ENCODE measurements around the gene HLF. TPM values are rescaled to one million over a fixed set of nuclear protein-coding genes. Genes with fewer than 3 reads are reported as not detected.

Gene HLF
- total RNA-seq, 3 donors from 2014 or later, result 0.98 to 1.6 (median 1.0) TPM

DNA sequence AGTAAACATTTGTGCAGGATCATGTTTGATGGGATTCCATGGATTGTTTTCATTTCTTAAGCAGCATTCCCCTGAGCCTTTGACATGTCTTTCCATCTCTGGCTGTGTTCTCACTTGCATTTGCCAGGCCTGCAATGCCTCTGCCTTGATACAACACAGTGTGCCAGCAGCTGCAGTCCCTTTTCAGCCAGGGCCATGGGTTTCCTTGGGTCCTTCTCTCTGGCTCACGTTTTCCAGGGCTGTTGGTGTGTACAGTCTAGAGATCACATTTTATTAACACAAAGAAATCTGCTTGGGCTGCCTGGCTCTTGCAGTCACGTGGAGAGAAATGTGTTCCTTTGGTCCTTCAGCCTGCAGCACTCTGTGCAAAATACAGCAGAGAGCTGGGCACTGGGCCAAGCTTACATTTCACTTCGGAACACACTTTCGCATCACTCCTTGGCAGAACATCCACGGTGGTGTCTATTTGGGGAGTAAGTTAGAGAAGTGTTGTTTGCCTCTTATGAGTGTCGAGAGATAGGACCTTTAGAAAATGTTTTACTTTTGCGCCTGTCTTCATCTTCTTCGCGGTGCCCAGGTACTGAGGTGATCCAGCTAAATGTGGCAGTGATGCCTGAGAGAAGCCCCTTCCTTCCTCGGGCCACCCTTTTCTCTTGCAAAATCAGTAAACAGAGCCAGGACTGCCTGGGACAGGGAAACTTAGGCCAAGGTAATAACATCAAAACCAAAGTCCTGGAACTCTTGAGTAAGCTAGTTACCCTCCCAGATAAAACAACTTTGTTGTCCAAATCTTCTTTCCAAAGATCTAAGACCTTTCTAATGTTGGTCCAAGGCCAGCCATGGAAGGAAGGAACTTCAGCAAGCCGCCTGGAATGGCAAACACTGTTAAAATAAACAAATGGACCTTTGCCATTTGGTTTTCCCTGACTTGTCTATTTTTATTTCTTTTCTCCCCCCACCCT lies 20.9 kb downstream of the HLF start:
- H3K4me3 Mint-ChIP-seq, result no peak overlapping the region
- H3K36me3 Mint-ChIP-seq (ENCODE audit: insufficient read depth), result no peaks in the 10 kb centered on the region
- H3K9me3 Mint-ChIP-seq, result no peaks in the 10 kb centered on the region
- ATAC-seq, result no peak
- H3K27me3 Mint-ChIP-seq (ENCODE audit: low read depth), result no peaks in the 10 kb centered on the region
- DNase-seq, result no peak
- peaks cover 12% of the 10 kb centered on the region for H3K4me1 Mint-ChIP-seq (ENCODE audit: low read depth)

DNA sequence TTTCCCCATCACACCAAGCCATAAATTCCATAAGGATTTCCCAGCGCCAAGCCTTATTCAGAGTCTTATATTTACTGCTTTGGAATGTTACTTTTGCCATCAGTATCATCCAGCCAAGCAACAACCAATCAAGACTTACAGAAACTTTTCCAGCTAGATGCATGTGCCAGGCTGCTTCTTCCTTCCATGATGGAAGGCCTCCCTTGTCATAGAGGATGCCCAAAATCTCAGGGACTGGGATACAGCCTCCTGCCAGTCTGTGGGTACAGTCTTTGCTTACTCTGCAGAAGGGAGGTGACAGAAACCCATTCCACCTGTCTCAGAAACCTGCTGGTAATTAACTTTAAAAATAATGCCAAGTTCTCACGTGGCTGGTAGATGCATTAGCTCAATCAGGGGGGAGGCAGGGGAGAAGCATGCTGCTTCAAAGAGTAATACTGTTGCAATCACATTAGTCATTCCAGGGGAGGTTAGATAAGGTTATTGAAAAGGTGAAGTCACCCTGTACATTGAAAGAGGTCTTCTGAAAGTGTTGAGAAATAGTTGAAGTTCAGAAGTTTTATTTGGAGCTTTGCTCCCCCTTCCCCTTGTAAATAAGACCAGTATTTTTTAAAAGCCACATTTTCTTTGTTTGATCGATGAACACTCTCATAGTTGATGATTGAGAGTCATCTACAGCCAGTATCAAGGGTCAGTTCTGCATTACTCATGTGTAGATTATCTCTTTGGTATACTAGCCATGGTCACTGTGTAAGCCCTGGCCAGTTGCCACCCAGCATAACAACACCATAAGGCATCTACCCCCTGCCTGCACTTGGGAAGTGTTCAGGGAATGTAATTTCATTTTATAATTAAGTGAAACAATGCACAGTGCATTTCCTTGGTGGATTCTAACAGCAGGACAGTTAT lies 22.2 kb downstream of the HLF start:
- no peak for ATAC-seq
- no peak overlapping the region for H3K4me3 Mint-ChIP-seq
- H3K9me3 Mint-ChIP-seq, result no peaks in the 10 kb centered on the region

DNA sequence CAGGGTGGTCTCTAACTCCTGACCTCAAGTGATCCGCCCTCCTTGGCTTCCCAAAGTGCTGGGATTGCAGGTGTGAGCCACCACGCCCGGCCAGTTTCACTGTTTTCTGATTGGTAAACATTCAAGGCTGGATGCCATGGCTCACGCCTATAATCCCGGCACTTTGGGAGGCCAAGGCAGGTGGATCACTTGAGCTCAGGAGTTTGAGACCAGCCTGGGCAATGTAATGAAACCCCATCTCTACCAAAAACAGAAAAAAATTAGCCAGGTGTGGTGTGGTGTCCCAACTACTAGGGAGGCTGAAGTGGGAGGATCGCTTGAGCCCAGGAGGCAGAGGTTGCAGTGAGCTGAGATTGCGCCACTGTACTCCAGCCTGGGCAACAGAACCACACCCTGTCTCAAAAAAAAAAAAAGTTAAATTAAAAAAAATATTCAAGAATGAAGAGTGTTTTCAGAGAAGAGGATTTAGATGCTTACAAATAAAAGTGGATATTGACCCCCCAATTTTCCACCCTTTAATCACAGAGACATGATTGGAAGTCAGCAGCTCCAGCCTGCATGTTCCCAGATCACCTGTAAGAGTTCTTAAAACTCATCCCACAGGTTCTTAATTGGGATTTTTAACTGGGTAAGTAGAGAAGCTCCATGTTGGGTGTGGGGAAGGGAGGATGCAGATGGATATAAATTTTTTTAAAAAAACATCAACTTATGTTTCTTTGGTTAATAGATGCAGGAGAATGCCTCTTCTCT lies 23.8 kb downstream of the HLF start:
- no peaks in the 10 kb centered on the region for H3K36me3 Mint-ChIP-seq (ENCODE audit: insufficient read depth)
- no peaks in the 10 kb centered on the region for H3K9me3 Mint-ChIP-seq
- DNase-seq, result no peak
- no peak for ATAC-seq
- H3K27me3 Mint-ChIP-seq (ENCODE audit: low read depth), result no peaks in the 10 kb centered on the region
- no peak overlapping the region for H3K4me3 Mint-ChIP-seq
- peaks cover 12% of the 10 kb centered on the region for H3K4me1 Mint-ChIP-seq (ENCODE audit: low read depth)

More for the DNA sequence above, 22.2 kb downstream of the HLF start:
- Mint-ChIP-seq H3K4me1 (ENCODE audit: low read depth) (peaks cover 12% of the 10 kb centered on the region), H3K36me3 (ENCODE audit: insufficient read depth) (no peaks in the 10 kb centered on the region), H3K27me3 (ENCODE audit: low read depth) (no peaks in the 10 kb centered on the region)
- no peak for DNase-seq

DNA sequence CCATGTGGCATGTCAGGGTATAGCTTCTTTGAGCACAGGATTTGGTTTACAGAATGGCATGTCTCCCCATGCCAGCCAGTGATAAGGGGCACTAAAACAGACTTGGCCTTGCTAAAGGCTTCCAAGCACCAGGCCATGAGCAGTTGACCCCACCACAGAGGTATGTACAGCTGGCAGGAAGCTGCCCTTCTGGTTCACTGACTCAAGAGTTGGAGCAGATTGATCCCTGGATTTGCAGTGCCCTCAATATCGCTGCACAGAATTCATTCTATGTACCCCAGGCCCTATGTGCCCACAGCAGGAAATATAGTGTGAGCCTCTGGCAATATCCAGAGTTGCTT lies 24.3 kb downstream of the HLF start:
- Mint-ChIP-seq H3K4me3 (no peak overlapping the region), H3K36me3 (ENCODE audit: insufficient read depth) (no peaks in the 10 kb centered on the region), H3K4me1 (ENCODE audit: low read depth) (peaks cover 9% of the 10 kb centered on the region), H3K27me3 (ENCODE audit: low read depth) (no peaks in the 10 kb centered on the region), H3K9me3 (no peaks in the 10 kb centered on the region)
- ATAC-seq (no peak), DNase-seq (no peak)

DNA sequence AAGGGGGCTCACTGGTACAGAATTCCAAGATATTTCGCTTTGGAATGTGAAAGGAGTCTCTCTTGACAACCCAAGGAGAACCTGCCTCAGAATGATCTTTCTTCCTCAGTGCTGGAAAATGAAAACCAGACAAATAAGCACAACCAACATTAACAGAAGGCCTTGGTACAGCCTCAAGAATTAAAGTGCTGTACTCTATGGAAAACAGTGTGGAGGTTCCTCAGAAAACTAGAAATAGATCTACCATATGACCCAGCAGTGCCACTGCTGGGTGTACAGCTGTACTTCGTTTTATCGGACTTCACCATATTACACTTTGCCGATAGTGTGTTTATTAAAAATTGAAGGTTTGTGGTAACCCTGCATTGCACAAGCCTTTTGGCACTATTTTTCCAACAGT lies 25.2 kb downstream of the HLF start:
- Mint-ChIP-seq H3K4me3 (no peak overlapping the region), H3K36me3 (ENCODE audit: insufficient read depth) (no peaks in the 10 kb centered on the region), H3K27me3 (ENCODE audit: low read depth) (no peaks in the 10 kb centered on the region), H3K9me3 (no peaks in the 10 kb centered on the region), H3K4me1 (ENCODE audit: low read depth) (peaks cover under 1% of the 10 kb centered on the region)
- DNase-seq (no peak), ATAC-seq (no peak)

DNA sequence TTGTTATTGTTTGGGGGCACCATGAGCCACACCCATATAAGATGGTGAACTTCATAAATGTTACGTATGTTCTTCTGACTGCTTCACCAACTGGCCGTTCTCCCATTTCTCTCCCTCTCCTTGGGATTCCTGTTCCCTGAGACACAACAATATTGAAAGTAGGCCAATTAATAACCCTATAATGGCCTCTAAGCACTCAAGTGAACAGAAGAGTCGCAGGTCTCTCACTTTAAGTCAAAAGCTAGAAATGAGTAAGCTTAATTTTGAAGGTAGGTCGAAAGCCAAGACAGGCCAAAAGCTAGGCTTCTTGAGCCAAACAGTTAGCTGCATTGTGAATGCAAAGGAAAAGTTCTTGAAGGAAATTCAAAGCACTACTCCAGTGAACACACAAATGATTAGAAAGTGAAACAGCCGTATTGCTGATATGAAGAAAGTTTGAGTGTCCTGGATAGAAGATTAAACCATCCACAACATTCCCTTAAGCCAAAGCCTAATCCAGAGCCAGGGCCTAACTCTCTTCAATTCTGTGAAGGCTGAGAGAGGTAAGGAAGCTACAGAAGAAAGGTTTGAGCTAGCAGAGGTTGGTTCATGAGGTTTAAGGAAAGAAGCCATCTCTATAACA lies 25.8 kb downstream of the HLF start:
- Mint-ChIP-seq H3K4me1 (ENCODE audit: low read depth) (no peaks in the 10 kb centered on the region), H3K27me3 (ENCODE audit: low read depth) (no peaks in the 10 kb centered on the region), H3K36me3 (ENCODE audit: insufficient read depth) (no peaks in the 10 kb centered on the region), H3K4me3 (no peak overlapping the region), H3K9me3 (no peaks in the 10 kb centered on the region)
- ATAC-seq (no peak), DNase-seq (no peak)

DNA sequence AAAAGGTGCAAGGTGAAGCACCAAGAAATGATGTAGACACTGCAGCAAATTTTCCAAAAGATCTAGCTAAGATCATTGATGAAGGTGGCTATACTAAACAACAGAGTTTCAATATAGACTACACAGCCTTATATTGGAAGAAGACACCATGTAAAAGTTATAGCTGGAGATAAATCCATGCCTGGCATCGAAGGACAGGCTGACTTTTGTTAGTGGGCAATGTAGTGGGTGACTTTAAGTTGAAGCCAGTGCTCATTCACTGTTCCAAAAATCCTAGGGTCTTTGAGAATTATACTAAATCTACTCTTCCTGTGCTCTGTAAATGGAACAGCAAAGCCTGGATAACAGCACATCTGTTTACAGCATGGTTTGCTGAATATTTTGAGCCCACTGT lies 26.4 kb downstream of the HLF start:
- Mint-ChIP-seq H3K27me3 (ENCODE audit: low read depth) (no peaks in the 10 kb centered on the region), H3K9me3 (no peaks in the 10 kb centered on the region), H3K4me3 (no peak overlapping the region), H3K36me3 (ENCODE audit: insufficient read depth) (no peaks in the 10 kb centered on the region), H3K4me1 (ENCODE audit: low read depth) (no peaks in the 10 kb centered on the region)
- DNase-seq, result no peak
- no peak for ATAC-seq

DNA sequence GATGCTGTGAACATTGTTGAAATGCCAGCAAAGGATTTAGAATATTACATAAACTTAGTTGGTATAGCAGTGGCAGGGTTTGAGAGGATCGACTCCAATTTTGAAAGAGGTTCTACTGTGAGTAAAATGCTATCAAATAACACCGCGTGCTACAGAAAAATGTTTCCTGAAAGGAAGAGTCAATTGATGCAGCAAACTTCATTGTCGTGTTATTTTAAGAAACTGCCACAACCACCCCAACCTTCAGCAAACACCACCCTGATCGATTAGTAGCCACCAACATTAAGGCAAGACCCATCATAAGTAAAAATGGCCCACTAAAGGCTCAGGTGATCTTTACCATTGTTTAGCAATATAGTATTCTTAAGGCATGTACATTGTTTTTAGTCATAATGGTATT lies 27.3 kb downstream of the HLF start:
- Mint-ChIP-seq H3K36me3 (ENCODE audit: insufficient read depth) (no peaks in the 10 kb centered on the region), H3K4me3 (no peak overlapping the region), H3K27me3 (ENCODE audit: low read depth) (no peaks in the 10 kb centered on the region), H3K4me1 (ENCODE audit: low read depth) (no peaks in the 10 kb centered on the region), H3K9me3 (no peaks in the 10 kb centered on the region)
- ATAC-seq, result no peak
- no peak for DNase-seq

DNA sequence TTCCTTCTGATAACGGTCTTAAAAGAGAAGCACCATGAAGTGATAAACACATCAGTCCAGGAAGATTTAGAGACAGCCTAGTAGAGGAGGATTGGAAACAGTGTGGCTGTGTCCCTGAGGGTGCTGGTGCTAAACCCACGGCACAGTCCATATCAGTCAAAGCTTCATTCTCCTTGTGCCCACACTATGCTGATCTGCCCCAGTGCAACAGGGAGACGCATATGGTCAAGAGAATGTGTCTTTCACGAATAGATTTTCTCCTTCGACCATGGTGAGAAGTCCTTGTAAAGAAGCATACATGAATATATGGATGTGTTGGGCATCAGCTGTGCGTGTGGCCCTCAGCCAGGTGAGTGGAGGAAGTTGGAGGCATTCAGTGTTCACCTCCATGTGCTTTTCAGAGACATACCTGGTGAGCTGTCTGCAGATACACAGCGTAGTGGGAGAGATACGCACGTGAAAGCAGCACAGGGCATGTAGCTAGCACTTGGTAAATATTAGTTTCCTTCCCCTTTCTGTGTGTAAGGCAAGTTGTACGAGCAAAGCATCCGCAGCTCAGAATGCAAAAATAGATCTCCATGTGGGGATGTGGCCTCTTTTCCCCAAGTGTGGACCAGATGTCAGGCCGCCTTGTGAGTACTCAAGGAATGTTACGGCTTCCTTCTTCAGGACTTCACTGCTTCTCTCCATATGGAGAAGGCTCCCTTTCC lies 29.4 kb downstream of the HLF start:
- DNase-seq (no peak), ATAC-seq (no peak)
- no peaks in the 10 kb centered on the region for H3K36me3 Mint-ChIP-seq (ENCODE audit: insufficient read depth)
- H3K4me1 Mint-ChIP-seq (ENCODE audit: low read depth), result no peaks in the 10 kb centered on the region
- H3K4me3 Mint-ChIP-seq, result no peak overlapping the region
- no peaks in the 10 kb centered on the region for H3K9me3 Mint-ChIP-seq
- no peaks in the 10 kb centered on the region for H3K27me3 Mint-ChIP-seq (ENCODE audit: low read depth)

DNA sequence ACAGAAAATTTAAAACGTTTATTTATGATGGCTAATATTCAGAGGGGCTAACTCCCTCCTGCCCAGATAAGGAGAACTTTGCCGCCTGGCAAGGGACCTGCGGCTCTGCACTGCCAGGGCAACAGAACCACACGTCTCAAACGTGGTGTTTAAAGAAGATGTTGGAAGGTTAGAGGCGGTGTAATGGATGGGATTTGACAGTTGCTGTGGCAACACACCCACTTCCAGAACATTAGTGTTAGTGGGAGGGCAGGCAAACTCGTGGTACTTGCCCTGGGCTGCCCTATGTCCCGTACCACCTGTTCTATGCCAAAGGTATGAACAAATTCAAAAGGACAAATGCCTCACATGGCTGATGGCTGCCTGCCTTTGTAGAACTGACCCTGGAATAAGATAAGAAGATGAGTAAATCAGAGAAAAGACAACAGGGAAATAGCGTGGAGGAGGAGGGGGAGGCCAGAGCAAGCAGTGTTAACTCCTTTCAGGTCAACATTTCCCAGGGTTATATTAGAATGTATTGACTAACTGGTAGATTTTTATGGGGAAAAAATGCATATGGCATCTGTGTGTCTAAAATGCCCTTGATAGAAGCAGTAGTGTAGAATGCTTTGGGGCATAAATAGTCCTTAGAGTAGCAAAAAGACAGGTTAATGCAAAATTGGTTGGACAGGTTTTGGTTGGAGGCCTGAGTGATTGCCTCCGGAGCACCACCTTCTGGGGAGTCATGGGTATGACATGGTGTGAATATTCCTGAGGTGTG lies 30.8 kb downstream of the HLF start:
- peak; percentile 45 for DNase-seq

DNA sequence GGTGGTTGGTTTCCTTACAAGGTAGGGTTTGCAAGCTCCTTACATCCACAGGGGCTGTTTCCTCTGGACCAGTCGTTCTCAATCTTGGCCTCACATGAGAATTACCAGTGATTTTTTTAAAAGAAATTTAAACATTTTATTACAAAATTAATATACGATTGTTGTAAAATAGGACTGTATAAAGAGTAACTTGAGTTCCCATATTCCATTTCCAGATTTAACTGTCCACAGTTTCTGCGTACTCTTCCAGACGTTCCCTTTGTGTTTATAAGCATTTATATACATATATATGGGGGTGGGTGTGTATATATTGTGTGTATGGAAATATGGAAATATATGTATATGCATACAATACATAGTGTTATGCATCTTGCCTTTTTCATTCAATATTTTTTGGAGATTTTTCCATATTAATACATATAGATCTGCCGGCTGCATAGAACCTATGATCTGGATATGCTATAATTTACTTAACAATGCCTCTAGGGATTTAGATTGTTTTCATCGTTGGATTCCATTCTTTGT lies 31.5 kb downstream of the HLF start:
- H3K36me3 Mint-ChIP-seq (ENCODE audit: insufficient read depth), result no peaks in the 10 kb centered on the region

More for the DNA sequence above, 30.8 kb downstream of the HLF start:
- peak; percentile 82 to 87 for ATAC-seq
- Mint-ChIP-seq H3K9me3 (no peaks in the 10 kb centered on the region), H3K27me3 (ENCODE audit: low read depth) (no peaks in the 10 kb centered on the region), H3K36me3 (ENCODE audit: insufficient read depth) (no peaks in the 10 kb centered on the region), H3K4me1 (ENCODE audit: low read depth) (no peaks in the 10 kb centered on the region), H3K4me3 (no peak overlapping the region)

DNA sequence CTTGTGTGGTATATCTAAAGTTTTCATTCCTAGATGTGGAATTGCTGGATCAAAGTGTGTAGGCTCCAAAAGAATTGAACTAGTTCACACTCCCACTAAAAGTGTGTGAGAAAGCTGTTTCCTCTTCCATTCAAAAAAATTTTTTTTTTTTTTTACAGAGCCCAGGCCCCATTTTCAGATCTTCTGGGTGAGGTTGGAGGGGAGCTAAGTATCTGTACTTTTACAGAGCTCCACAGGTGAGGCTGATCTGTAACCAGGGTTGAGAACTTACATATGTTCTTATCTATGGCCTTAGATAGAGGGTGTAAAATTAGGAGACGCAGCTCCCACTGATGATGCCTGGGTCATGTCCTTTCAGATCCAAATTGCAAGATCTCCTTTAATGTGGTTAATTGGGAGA lies 31.9 kb downstream of the HLF start:
- Mint-ChIP-seq H3K9me3 (no peaks in the 10 kb centered on the region), H3K27me3 (ENCODE audit: low read depth) (no peaks in the 10 kb centered on the region), H3K4me3 (no peak overlapping the region), H3K4me1 (ENCODE audit: low read depth) (no peaks in the 10 kb centered on the region), H3K36me3 (ENCODE audit: insufficient read depth) (no peaks in the 10 kb centered on the region)
- DNase-seq (no peak), ATAC-seq (no peak)

More for the DNA sequence above, 31.5 kb downstream of the HLF start:
- Mint-ChIP-seq H3K27me3 (ENCODE audit: low read depth) (no peaks in the 10 kb centered on the region), H3K4me3 (no peak overlapping the region), H3K4me1 (ENCODE audit: low read depth) (no peaks in the 10 kb centered on the region), H3K9me3 (no peaks in the 10 kb centered on the region)
- DNase-seq (no peak), ATAC-seq (no peak)

Measured in activated T-cell treated with anti-CD3 and anti-CD28 coated beads, Interleukin-2, amount 50 U/mL, for 4 hours (primary cell).